ENCODE data around the gene TXNDC11.

Gene TXNDC11

DNA sequence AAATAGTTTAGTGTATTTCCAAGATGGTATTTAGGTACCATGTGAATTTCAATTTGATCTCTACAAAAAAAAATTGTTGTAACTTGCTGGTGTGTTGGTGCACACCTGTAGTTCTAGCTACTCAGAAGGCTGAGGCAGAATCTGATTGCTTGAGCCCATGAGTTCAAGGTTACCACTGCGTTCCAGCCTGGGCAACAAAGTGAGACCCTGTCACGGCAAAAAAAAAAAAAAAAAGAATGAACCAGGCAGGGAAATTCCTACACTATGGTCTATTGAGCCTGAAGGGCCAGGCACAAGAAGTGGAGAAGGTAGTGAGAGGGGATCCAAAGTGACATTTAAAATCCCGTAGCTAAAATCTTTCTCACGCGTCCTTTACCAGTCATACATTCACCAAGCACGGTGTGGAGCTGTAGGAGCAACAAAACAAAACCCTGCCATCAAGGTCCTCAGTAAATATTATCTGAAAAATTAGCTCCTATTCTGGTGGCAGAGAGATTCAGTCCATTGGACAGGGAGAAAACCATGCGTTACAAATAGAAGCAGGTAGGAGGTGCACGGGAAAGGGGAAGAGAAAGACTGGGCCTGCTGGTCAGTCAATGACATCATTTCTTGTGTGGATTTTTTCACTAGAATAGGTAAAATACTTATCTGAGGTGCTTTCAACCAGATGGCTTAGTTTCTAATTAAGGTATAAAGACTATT lies 27.3 kb downstream of the TXNDC11 start:
- no peak overlapping the region for H3K4me3 ChIP-seq (ENCODE audit: low read depth, low read length)
- DNase-seq (ENCODE audit: low read depth) = no peak
- TF ChIP-seq, protein P1, sequence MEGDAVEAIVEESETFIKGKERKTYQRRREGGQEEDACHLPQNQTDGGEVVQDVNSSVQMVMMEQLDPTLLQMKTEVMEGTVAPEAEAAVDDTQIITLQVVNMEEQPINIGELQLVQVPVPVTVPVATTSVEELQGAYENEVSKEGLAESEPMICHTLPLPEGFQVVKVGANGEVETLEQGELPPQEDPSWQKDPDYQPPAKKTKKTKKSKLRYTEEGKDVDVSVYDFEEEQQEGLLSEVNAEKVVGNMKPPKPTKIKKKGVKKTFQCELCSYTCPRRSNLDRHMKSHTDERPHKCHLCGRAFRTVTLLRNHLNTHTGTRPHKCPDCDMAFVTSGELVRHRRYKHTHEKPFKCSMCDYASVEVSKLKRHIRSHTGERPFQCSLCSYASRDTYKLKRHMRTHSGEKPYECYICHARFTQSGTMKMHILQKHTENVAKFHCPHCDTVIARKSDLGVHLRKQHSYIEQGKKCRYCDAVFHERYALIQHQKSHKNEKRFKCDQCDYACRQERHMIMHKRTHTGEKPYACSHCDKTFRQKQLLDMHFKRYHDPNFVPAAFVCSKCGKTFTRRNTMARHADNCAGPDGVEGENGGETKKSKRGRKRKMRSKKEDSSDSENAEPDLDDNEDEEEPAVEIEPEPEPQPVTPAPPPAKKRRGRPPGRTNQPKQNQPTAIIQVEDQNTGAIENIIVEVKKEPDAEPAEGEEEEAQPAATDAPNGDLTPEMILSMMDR (IDR thresholded peaks at IDR 0.05; ENCODE audit: control insufficient read depth, extremely low read depth, insufficient read depth) = no peak

DNA sequence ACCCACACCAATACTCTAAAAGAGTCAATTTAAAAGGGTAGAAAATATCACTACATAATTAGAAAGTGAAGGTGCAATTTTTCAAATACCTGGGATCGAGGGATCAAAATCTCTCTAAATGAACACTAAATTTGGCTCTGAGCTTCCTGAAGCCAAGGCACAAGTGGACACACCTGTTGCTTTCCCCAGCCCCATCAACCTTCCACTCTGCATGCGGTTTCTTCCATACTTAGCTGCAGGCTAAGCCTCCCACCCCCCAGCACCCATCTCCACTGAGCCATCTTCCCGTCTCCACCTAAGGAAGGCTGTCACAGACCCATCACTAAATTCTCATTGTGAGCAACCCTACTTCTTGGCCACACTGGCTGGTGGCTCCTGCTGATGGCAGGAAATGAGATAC lies 30.5 kb downstream of the TXNDC11 start:
- DNase-seq (ENCODE audit: low read depth) = no peak
- no peak overlapping the region for H3K4me3 ChIP-seq (ENCODE audit: low read depth, low read length)
- TF ChIP-seq, protein P1 (IDR thresholded peaks at IDR 0.05; ENCODE audit: control insufficient read depth, extremely low read depth, insufficient read depth) = no peak

DNA sequence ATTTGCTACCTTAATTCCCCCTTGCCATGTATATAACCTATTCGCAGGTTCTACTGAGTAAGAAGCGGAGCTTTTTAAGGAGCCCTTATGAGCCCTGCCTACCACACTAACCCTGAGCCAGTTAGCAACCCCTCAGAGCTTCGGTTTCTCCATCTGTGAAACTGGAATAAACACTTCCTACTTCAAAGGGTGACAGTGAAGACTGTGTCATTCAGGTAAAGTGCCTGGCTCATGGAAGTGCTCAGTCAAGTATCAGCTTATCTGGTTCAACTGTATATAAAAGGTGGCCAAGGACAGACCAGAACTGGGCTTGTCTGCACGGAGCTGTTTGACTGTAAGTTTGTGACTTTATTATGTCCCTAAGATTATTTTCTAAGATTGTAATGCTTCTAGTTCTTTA lies 31.0 kb downstream of the TXNDC11 start:
- no peak for DNase-seq (ENCODE audit: low read depth)
- TF ChIP-seq, protein P1 (IDR thresholded peaks at IDR 0.05; ENCODE audit: control insufficient read depth, extremely low read depth, insufficient read depth) = no peak
- H3K4me3 ChIP-seq (ENCODE audit: low read depth, low read length) = no peak overlapping the region

DNA sequence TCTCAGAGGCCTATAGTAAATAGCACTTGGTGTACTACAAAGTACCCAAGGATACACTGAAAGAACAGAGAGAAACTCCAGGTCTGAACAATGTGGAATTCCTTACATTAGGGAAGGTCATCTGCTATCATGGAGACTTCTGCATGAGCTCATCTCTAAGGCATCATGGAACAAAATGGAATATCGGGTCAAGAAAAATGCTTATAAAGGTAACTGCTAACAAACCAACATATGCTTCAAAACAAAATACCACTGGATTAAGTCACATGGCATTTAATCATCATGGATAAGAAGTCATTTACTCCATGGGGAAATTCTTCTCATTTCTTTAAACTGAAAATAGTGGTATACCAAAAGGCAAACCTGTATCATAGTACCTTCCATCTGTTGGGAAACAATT lies 34.2 kb downstream of the TXNDC11 start:
- no peak overlapping the region for H3K4me3 ChIP-seq (ENCODE audit: low read depth, low read length)
- TF ChIP-seq, protein P1 (IDR thresholded peaks at IDR 0.05; ENCODE audit: control insufficient read depth, extremely low read depth, insufficient read depth) = no peak
- no peak for DNase-seq (ENCODE audit: low read depth)

DNA sequence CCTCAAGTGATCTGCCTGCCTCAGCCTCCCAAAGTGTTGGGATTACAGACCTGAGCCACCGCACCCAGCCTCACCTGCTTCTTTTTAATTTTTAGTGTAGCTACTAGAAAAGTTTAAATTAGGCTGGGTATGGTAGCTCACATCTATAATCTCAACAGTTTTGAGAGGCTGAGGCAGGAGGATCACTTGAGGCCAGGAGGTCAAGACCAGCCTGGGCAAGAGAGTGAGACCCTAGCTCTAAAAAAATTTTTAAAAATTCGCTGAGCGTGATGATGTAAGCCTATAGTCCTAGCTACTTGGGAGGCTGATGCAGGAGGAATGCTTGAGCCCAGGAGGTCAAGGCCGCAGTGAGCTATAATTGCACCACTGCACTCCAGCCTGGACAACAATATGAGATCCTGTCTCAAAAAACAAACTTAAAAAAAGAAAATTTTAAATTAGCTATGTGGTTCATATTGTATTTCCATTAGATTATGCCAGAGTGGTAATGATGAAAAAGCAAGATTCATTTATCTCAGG lies 34.9 kb downstream of the TXNDC11 start:
- TF ChIP-seq, protein P1 (IDR thresholded peaks at IDR 0.05; ENCODE audit: control insufficient read depth, extremely low read depth, insufficient read depth) = no peak
- no peak overlapping the region for H3K4me3 ChIP-seq (ENCODE audit: low read depth, low read length)
- DNase-seq (ENCODE audit: low read depth) = no peak

DNA sequence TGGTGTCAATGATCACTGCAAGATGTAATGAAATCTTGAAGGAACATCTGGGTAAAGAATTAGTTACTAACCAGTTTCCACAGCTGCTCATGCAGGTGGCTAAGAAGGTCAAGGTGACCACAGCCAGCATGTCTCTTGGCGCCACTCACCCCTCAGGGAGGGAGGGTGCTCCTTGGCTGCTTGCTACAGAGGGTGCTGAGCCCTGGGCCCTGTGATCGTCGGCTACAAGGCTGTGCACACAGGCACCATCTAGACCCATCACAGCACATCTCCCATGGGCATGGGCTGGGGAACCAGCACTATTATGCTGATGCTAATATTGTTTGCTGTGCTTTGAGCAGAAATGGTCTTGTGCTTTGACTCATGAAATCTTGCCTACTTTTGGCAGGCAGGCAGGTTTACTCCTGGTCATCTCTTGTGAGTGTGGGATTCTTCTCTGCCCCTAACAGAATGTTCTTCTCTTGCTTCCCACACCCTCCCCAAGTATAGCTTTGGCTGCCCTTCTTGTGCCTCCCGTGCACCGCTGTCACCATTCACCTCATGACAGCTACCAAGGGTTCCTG lies 36.4 kb downstream of the TXNDC11 start:
- TF ChIP-seq, protein P1 (IDR thresholded peaks at IDR 0.05; ENCODE audit: control insufficient read depth, extremely low read depth, insufficient read depth) = no peak
- no peak overlapping the region for H3K4me3 ChIP-seq (ENCODE audit: low read depth, low read length)
- no peak for DNase-seq (ENCODE audit: low read depth)
